Measurements from ENCODE around the gene RAB36. TPM values are rescaled to one million over a fixed set of nuclear protein-coding genes. Genes with fewer than 3 reads are reported as not detected.

The RAB36 gene
- total RNA-seq, 1 donor from 2014 or later: 2.0 TPM

DNA sequence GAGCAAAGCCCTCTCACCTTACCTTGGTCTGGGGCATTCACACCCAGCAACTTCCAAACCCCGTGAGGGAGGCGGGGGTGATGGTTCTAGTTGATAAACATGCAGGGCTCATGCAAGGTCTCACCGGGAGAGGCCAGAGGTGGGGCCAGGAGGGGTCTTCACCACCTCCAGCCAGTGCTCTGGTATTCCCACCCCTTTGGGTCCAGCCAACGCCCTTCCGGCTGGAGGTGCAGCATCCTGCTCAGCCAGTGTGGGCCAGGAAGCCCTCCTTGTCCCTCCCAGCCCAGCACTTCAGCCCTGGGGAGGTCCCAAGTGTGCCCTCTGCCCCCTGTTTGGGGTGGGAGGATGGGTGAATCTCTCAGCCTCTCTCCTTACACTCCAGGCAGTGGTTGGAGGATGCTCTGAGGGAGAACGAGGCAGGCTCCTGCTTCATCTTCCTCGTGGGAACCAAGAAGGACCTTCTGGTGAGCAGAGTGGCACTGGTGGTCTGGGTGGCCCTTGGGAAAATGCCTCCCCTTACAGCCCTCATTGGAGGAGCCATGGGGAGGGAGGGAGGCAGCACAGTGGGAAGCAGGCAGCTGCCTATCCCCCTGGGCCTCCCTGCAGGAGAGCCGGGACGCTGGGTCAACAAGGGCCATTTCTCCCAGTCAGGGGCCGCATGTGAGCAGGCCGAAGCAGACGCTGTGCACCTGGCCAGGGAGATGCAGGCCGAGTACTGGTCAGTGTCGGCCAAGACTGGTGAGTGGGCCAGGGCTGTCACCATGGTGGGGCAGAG lies 13.4 kb downstream of the RAB36 start:
- Mint-ChIP-seq H3K27me3 (ENCODE audit: unreplicated experiment) (peaks cover 3% of the 10 kb centered on the region), H3K36me3 (ENCODE audit: unreplicated experiment) (peaks cover 4% of the 10 kb centered on the region), H3K27ac (ENCODE audit: unreplicated experiment) (no peak overlapping the region), H3K4me1 (ENCODE audit: low read depth, unreplicated experiment) (peaks cover 2% of the 10 kb centered on the region), H3K9me3 (ENCODE audit: unreplicated experiment) (peaks cover 5% of the 10 kb centered on the region), H3K4me3 (ENCODE audit: unreplicated experiment) (no peak overlapping the region)
- no peak for DNase-seq
- TF ChIP-seq, protein P1, sequence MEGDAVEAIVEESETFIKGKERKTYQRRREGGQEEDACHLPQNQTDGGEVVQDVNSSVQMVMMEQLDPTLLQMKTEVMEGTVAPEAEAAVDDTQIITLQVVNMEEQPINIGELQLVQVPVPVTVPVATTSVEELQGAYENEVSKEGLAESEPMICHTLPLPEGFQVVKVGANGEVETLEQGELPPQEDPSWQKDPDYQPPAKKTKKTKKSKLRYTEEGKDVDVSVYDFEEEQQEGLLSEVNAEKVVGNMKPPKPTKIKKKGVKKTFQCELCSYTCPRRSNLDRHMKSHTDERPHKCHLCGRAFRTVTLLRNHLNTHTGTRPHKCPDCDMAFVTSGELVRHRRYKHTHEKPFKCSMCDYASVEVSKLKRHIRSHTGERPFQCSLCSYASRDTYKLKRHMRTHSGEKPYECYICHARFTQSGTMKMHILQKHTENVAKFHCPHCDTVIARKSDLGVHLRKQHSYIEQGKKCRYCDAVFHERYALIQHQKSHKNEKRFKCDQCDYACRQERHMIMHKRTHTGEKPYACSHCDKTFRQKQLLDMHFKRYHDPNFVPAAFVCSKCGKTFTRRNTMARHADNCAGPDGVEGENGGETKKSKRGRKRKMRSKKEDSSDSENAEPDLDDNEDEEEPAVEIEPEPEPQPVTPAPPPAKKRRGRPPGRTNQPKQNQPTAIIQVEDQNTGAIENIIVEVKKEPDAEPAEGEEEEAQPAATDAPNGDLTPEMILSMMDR (IDR thresholded peaks at IDR 0.05; ENCODE audit: partially characterized antibody, unreplicated experiment): no peak

DNA sequence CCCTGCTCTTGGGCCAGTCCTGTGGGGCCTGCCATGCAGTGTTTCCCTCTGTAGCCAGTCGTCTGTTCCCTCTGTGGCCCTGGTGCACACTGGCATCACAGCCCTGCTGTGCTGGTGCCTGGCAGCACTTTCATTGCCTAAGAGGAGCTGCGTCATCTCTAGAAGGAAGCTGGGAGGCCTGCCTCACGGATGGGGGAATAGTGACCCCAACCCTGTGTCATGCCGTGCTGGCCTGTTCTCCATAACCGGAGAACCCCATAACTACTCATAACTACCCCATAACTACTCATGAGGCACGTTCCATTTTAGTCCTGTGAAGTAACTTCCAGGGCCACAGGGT lies 14.0 kb downstream of the RAB36 start:
- peaks cover 3% of the 10 kb centered on the region for H3K27me3 Mint-ChIP-seq (ENCODE audit: unreplicated experiment)
- TF ChIP-seq, protein P1 (IDR thresholded peaks at IDR 0.05; ENCODE audit: partially characterized antibody, unreplicated experiment): no peak
- peaks cover 4% of the 10 kb centered on the region for H3K36me3 Mint-ChIP-seq (ENCODE audit: unreplicated experiment)
- H3K27ac Mint-ChIP-seq (ENCODE audit: unreplicated experiment): no peak overlapping the region
- DNase-seq: no peak
- H3K4me1 Mint-ChIP-seq (ENCODE audit: low read depth, unreplicated experiment): peaks cover 5% of the 10 kb centered on the region
- no peak overlapping the region for H3K4me3 Mint-ChIP-seq (ENCODE audit: unreplicated experiment)
- H3K9me3 Mint-ChIP-seq (ENCODE audit: unreplicated experiment): peaks cover 4% of the 10 kb centered on the region

GRCh38 chr22:23161029-23161428 lies 15.8 kb downstream of the RAB36 start:
- Mint-ChIP-seq H3K27me3 (ENCODE audit: unreplicated experiment) (peaks cover 3% of the 10 kb centered on the region), H3K36me3 (ENCODE audit: unreplicated experiment) (peaks cover 6% of the 10 kb centered on the region), H3K27ac (ENCODE audit: unreplicated experiment) (no peak overlapping the region), H3K4me1 (ENCODE audit: low read depth, unreplicated experiment) (peaks cover 6% of the 10 kb centered on the region), H3K9me3 (ENCODE audit: unreplicated experiment) (peaks cover 2% of the 10 kb centered on the region), H3K4me3 (ENCODE audit: unreplicated experiment) (no peak overlapping the region)
- TF ChIP-seq, protein P1 (IDR thresholded peaks at IDR 0.05; ENCODE audit: partially characterized antibody, unreplicated experiment): no peak
- DNase-seq: no peak

DNA sequence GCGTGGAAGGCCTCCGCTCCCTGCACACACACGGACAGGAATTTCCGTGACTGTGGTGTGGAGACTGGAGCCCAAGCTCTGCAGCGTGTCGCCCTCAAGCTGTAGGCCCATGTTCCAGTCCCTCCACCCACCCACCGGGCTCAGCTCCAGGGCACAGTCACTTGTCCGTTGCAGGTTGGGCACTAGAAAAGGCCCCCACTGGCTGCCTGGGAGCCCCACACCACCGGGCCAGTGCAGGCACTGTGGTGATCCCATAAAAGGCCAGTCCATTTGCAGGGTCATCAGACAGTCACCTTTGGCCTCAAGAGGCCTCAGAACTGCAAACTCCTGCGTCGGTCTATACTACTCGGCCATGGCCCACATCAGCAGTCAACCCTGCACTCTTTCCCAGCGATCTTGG lies 16.3 kb downstream of the RAB36 start:
- H3K36me3 Mint-ChIP-seq (ENCODE audit: unreplicated experiment): peaks cover 6% of the 10 kb centered on the region
- TF ChIP-seq, protein P1 (IDR thresholded peaks at IDR 0.05; ENCODE audit: partially characterized antibody, unreplicated experiment): no peak
- H3K27me3 Mint-ChIP-seq (ENCODE audit: unreplicated experiment): peaks cover 5% of the 10 kb centered on the region
- peaks cover 4% of the 10 kb centered on the region for H3K9me3 Mint-ChIP-seq (ENCODE audit: unreplicated experiment)
- no peak for DNase-seq
- no peak overlapping the region for H3K4me3 Mint-ChIP-seq (ENCODE audit: unreplicated experiment)
- H3K27ac Mint-ChIP-seq (ENCODE audit: unreplicated experiment): no peak overlapping the region
- peaks cover 9% of the 10 kb centered on the region for H3K4me1 Mint-ChIP-seq (ENCODE audit: low read depth, unreplicated experiment)

- Mint-ChIP-seq H3K27me3 (ENCODE audit: unreplicated experiment) (peaks cover 7% of the 10 kb centered on the region), H3K4me3 (ENCODE audit: unreplicated experiment) (no peak overlapping the region), H3K4me1 (ENCODE audit: low read depth, unreplicated experiment) (peaks cover 22% of the 10 kb centered on the region), H3K36me3 (ENCODE audit: unreplicated experiment) (peaks cover 6% of the 10 kb centered on the region), H3K27ac (ENCODE audit: unreplicated experiment) (no peak overlapping the region), H3K9me3 (ENCODE audit: unreplicated experiment) (peaks cover 8% of the 10 kb centered on the region)
- no peak for DNase-seq
- TF ChIP-seq, protein P1 (IDR thresholded peaks at IDR 0.05; ENCODE audit: partially characterized antibody, unreplicated experiment): no peak
Observed at GRCh38 chr22:23163665-23164064, 18.4 kb downstream of the RAB36 start.

All from glutamatergic neuron (in vitro differentiated cells).